HL-60/S4 treated with phorbol 12-myristate 13-acetate at 8.2 ng/mL for 4 days and 3 days (cell line): ENCODE measurements around the gene ZDHHC21.

Experiments
- in situ Hi-C: fragments of 300-500 bp; cut with MboI; formaldehyde crosslinking; loops from 2 replicates; pipeline ENCODE4 v1.15.0; 2022; ENCODE audit warnings: low sequenced_read_pairs

Gene ZDHHC21

GRCh38 chr9:14618836-14619420, 74.3 kb downstream of the ZDHHC21 start:
- in situ Hi-C loops = no loop called here

DNA sequence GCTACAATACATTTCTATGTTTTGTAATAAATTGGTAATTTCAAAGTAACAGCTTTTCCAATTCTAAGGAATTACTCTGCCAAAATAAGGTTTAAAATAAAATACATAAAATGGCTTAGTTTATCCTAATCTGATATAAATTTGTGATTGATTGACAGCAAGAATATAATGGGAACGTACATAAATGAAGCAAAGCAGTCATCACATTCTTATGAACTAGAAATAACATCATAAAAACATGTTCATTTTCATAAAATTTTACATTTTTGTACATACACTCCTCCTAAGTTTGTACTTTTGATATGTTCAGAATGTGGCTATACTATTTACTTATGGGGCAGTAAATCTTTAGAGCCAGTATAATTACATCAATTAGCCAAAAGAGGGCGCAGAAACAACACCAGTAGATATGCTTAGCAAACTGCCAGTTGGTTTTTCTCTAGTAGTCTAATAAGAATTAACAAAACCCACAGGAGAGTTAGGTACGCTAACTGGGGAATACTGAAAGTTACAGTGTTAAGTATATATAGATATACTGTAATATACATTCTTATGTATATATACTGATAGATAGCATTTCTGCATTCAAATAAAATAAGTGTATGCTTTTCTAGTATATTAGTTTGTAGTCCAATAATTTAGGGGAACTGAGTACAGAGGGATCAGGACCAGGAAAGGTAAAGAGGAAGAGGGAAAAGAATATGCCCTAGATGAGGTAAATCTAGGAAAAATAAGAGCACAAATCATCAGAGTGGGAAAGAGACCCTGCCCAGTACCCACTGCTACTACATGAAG, 76.8 kb downstream of the ZDHHC21 start:
- in situ Hi-C loops = no loop called here

DNA sequence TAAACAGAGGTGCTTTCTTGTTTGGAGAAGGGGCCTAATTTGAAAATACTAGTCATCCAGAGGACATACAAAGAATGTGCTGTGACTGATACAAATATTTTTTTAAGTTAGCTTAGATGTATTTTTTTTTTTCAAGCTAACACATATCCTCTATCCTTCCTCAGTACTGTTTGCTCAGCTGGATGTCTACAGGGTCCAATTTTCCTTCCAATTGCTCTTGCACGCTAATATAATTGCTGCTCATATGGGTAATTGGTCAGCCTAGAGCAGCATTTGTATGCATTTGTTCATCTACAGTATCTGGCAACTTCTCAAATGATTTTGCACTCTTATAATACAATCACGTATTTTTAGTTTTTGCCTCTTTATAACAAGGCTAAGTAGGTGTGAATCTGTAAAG, 84.7 kb downstream of the ZDHHC21 start:
- in situ Hi-C loops = no loop called here

- in situ Hi-C loops = no loop called here
Measured at GRCh38 chr9:14597171-14597799, 95.9 kb downstream of the ZDHHC21 start.

- in situ Hi-C loops = no loop called here
Measured at GRCh38 chr9:14593406-14593805, 99.8 kb downstream of the ZDHHC21 start.

DNA sequence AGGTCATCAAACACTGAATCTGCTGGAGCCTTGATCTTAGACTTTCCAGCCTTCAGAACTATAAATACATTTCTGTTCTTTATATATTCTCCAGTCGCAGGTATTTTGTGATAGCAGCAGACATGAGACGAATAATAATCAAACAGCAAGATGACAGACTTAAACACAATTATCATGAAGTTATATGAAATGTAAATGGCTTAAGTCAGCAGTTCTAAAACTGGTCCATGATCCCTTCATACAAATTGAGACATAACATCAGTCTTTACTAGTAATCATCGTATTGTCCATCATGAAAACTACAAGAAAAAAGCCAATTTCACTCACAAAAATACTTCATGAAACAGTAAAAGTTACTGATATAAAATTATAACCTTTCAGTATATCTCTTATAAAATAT, 101.8 kb downstream of the ZDHHC21 start:
- in situ Hi-C loops = no loop called here

DNA sequence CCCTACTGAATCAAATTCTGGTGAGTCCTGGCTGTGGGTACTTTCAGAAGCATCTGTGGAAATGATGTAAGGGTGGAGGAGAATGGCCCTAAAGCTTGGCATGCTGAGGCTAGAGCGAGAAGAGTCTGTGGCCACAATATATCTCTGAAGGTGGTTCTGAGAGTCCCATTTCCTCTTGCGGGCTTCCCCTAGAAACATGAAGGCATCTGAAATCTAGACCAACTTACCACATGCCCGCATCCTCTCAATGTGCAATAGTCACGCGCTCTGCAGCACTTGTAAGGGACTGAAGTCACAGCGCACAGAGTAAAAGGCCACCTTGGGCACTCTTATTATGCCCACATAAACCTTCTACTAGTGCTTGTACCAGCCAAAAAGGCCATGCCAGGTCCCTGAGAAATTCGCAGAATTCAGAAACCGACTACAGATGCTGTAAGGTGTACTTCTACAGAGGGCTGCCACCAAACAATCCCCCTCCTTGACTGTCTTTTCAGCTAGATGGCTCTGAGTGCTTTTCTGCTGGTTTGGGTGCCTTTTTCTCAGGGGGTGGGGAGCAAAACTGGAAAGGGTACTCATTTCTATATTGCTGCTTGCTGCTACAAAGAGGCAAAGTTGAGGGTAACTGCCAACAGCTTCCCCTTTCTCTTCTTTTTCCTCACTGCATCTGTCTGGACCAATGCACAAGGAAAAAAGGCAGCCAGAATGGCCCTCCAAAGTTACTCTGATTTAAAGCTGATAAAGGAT, 107.3 kb downstream of the ZDHHC21 start:
- in situ Hi-C loops = no loop called here

DNA sequence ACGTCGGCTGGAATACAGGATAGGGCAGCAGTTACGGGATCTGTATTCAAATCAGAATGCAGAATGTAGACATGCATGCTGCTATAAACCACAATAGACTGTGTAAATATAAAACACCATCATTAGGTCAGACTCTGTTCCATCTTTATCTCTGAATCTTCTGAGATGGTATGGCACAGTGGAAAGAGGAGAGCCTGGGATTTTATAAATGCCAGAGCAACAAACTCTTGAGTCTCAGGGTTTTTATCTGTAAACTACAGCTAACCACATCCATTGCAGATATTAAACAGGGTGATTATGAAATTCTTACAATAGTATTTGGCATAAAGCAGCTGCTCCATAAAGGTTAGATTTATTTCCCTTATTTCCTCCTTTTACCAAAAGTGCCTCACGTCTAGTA, 108.7 kb downstream of the ZDHHC21 start:
- in situ Hi-C loops = no loop called here

- in situ Hi-C loops = no loop called here
Measured at GRCh38 chr9:14578030-14578429, 115.2 kb downstream of the ZDHHC21 start.

- in situ Hi-C loops = no loop called here
Measured at GRCh38 chr9:14574173-14574572, 119.1 kb downstream of the ZDHHC21 start.

GRCh38 chr9:14573319-14573718, 119.9 kb downstream of the ZDHHC21 start:
- in situ Hi-C loops = no loop called here

DNA sequence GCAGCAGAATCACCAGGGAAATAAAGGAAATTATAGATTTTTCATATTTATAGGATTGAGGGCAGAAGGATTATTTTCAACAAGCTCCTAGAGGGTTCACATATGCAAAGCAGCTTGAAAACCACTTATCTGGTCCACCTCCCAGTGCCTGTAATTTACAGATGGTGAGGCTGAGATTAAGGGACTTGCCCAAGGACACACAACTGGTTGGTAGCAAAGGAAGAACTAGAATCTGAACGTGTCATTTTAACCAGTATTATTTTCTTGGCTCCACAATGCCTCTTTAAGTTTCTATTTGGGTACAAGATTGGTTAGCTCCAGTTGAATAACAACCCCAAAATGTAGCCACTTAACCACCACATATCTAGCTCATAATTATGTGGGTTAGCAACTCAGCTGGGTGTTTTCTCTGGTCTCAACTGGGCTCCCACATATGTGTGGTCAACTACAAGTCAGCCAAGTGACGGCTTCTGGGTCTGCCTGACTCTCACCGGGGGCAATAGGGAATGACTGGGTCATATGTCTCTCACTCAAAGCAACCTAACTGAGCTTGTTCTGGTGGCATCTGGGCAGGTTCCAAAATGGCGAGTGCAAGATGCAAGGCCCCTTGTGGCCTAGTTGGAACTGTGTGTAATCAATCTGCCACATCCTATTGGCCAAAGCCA, 127.7 kb downstream of the ZDHHC21 start:
- in situ Hi-C loops = no loop called here

GRCh38 chr9:14563902-14564624, 129.2 kb downstream of the ZDHHC21 start:
- in situ Hi-C loops = no loop called here

DNA sequence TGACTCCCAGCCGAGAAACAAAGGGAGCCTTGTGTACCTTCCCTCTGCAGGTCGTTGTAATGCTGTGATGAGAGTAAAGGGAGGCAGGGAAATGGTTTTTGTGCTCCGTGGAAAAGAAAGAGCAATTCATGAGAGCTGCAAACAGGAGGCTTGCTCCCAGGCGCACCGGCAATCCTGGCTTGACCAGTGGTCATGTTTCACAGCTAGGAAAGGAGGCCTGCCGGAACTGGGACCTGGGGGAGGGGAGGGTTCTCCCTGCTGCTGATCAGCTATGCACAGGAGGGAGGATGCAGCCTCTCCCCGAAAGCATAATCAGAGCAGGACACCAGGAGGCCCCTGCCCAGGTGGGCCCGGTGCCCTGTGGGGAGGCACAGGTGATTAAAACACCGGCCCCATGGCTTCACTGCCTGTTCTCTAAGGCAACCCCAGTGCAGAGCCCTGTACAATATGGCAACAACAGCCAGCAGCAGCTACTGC, 131.3 kb downstream of the ZDHHC21 start:
- in situ Hi-C loops = no loop called here
